DND-41 (cell line): ENCODE results near the gene VWA8.

ENCODE experiments used
- ATAC-seq: fragments of 200-7000 bp; cut with Tn5 transposase; 3 replicates; pipeline ENCODE4 v1.9.1; 2021; ENCODE audit warnings: low read depth; ENCODE audit not compliant: insufficient read depth
- DNase-seq: peaks from one replicate; pipeline ENCODE4 v3.0.0-alpha.2; 2020
- H2AFZ ChIP-seq: 2 replicates; pipeline ENCODE4 v1.6.0; 2012; ENCODE audit warnings: low read depth, low read length
- H3K27ac ChIP-seq: 2 replicates; pipeline ENCODE4 v1.5.1; 2012; ENCODE audit warnings: low read length, inconsistent platforms
- H3K27me3 ChIP-seq: fragments of 200-600 bp; sonication (generic); 2 replicates; pipeline ENCODE4 v1.6.0; 2012; ENCODE audit warnings: low read length, mild to moderate bottlenecking, inconsistent platforms; ENCODE audit not compliant: insufficient read depth, poor library complexity
- H3K36me3 ChIP-seq: 2 replicates; pipeline ENCODE4 v1.5.1; 2012; ENCODE audit warnings: low read length, inconsistent platforms; ENCODE audit not compliant: insufficient read depth
- H3K4me1 ChIP-seq: 2 replicates; pipeline ENCODE4 v1.5.1; 2012; ENCODE audit warnings: mild to moderate bottlenecking, low read length; ENCODE audit not compliant: insufficient read depth
- H3K4me2 ChIP-seq: 2 replicates; pipeline ENCODE4 v1.6.0; 2012; ENCODE audit warnings: mild to moderate bottlenecking, moderate library complexity, low read length, inconsistent platforms; ENCODE audit not compliant: insufficient read depth
- H3K4me3 ChIP-seq, 2 experiments: fragments of 200-600 bp in 1 of 2; shearing (Covaris generic) in 1 of 2; 2 replicates each; pipeline ENCODE4 v1.5.1; 2012 to 2016; ENCODE audit warnings: inconsistent platforms in 2 of 2, low read length in 2 of 2, mild to moderate bottlenecking in 2 of 2, low read depth in 1 of 2, moderate library complexity in 1 of 2
- H3K79me2 ChIP-seq: 2 replicates; pipeline ENCODE4 v1.6.0; 2012; ENCODE audit warnings: low read length, inconsistent platforms; ENCODE audit not compliant: insufficient read depth
- H3K9ac ChIP-seq: 2 replicates; pipeline ENCODE4 v1.6.0; 2012; ENCODE audit warnings: low read depth, mild to moderate bottlenecking, inconsistent platforms, low read length, moderate library complexity
- H3K9me3 ChIP-seq: 2 replicates; pipeline ENCODE4 v1.5.1; 2012; ENCODE audit warnings: low read length, moderate library complexity, mild to moderate bottlenecking, inconsistent platforms; ENCODE audit not compliant: insufficient read depth, severe bottlenecking
- H4K20me1 ChIP-seq: 2 replicates; pipeline ENCODE4 v1.6.0; 2012; ENCODE audit warnings: low read length; ENCODE audit not compliant: insufficient read depth
- EZH2 ChIP-seq: IDR thresholded peaks from 3 replicates; pipeline ENCODE4 v1.6.1; 2012; ENCODE audit warnings: borderline replicate concordance, low read depth, mild to moderate bottlenecking, moderate library complexity, low read length, inconsistent platforms; ENCODE audit not compliant: severe bottlenecking
- TF ChIP-seq, protein P1 (sequence below): IDR thresholded peaks from 2 replicates; pipeline ENCODE4 v1.5.1; 2012; ENCODE audit warnings: borderline replicate concordance, low read length, moderate library complexity, mild to moderate bottlenecking; ENCODE audit not compliant: poor library complexity, severe bottlenecking; ENCODE audit errors: extremely low read depth

The VWA8 gene

DNA sequence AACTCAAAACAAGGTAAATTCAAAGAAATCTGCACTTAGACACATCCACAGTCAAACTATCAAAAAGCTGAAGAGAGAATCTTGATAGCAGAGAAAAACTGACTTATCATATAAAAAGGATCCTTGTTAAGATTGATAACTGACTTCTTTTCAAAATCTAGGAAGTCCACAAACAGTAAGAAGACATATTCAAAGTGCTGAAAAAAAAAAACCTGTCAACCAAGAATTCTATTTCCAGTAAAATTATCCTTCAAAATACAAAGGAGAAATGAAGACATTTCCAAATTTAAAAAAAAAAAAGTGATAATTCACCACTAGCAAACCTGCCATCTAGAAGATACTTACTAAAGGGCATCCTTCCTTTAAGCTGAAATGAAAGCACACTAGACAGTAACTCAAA is 15.0 kb downstream of the VWA8 start:
- ATAC-seq = no peak
- Histone ChIP-seq H3K79me2 (peaks cover 21% of the 10 kb centered on the region; the same call in 1 of the 2 replicates), H3K9ac (no peak overlapping the region), H4K20me1 (peaks cover 4% of the 10 kb centered on the region; the same call in 1 of the 2 replicates), H3K36me3 (peaks cover 23% of the 10 kb centered on the region), H3K27ac (no peak overlapping the region), H3K4me2 (no peak overlapping the region), H3K4me1 (no peaks in the 10 kb centered on the region), H3K4me3 (no peak overlapping the region), H3K27me3 (no peaks in the 10 kb centered on the region), H3K9me3 (peaks cover 3% of the 10 kb centered on the region), H2AFZ (no peak overlapping the region)
- DNase-seq = no peak
- TF ChIP-seq, protein P1, sequence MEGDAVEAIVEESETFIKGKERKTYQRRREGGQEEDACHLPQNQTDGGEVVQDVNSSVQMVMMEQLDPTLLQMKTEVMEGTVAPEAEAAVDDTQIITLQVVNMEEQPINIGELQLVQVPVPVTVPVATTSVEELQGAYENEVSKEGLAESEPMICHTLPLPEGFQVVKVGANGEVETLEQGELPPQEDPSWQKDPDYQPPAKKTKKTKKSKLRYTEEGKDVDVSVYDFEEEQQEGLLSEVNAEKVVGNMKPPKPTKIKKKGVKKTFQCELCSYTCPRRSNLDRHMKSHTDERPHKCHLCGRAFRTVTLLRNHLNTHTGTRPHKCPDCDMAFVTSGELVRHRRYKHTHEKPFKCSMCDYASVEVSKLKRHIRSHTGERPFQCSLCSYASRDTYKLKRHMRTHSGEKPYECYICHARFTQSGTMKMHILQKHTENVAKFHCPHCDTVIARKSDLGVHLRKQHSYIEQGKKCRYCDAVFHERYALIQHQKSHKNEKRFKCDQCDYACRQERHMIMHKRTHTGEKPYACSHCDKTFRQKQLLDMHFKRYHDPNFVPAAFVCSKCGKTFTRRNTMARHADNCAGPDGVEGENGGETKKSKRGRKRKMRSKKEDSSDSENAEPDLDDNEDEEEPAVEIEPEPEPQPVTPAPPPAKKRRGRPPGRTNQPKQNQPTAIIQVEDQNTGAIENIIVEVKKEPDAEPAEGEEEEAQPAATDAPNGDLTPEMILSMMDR = no peak
- no peak for TF ChIP-seq EZH2

- Histone ChIP-seq H3K4me1 (no peaks in the 10 kb centered on the region), H3K36me3 (peaks cover 23% of the 10 kb centered on the region), H3K4me3 (no peak overlapping the region), H3K9ac (no peak overlapping the region), H4K20me1 (peaks cover 4% of the 10 kb centered on the region; the same call in 1 of the 2 replicates), H3K79me2 (peaks cover 22% of the 10 kb centered on the region; the same call in 1 of the 2 replicates), H3K27me3 (no peaks in the 10 kb centered on the region), H3K4me2 (no peak overlapping the region), H2AFZ (no peak overlapping the region), H3K27ac (no peak overlapping the region), H3K9me3 (peaks cover 3% of the 10 kb centered on the region)
- TF ChIP-seq EZH2 = no peak
- TF ChIP-seq, protein P1 = no peak
- DNase-seq (no peak), ATAC-seq (no peak)
Observed at GRCh38 chr13:41944635-41945397, 16.1 kb downstream of the VWA8 start.

- no peak for TF ChIP-seq EZH2
- no peak overlapping the region for H3K27ac ChIP-seq
- peaks cover 23% of the 10 kb centered on the region for H3K36me3 ChIP-seq
- no peaks in the 10 kb centered on the region for H3K4me1 ChIP-seq
- H3K9me3 ChIP-seq = peaks cover 3% of the 10 kb centered on the region
- no peak overlapping the region for H3K9ac ChIP-seq
- no peaks in the 10 kb centered on the region for H3K27me3 ChIP-seq
- peaks cover 4% of the 10 kb centered on the region; the same call in 1 of the 2 replicates for H4K20me1 ChIP-seq
- H3K4me3 ChIP-seq = no peak overlapping the region
- H3K79me2 ChIP-seq = peaks cover 22% of the 10 kb centered on the region; the same call in 1 of the 2 replicates
- ATAC-seq (no peak), DNase-seq (no peak)
- no peak overlapping the region for H3K4me2 ChIP-seq
- H2AFZ ChIP-seq = no peak overlapping the region
Observed at GRCh38 chr13:41944229-41944628, 16.7 kb downstream of the VWA8 start.

DNA sequence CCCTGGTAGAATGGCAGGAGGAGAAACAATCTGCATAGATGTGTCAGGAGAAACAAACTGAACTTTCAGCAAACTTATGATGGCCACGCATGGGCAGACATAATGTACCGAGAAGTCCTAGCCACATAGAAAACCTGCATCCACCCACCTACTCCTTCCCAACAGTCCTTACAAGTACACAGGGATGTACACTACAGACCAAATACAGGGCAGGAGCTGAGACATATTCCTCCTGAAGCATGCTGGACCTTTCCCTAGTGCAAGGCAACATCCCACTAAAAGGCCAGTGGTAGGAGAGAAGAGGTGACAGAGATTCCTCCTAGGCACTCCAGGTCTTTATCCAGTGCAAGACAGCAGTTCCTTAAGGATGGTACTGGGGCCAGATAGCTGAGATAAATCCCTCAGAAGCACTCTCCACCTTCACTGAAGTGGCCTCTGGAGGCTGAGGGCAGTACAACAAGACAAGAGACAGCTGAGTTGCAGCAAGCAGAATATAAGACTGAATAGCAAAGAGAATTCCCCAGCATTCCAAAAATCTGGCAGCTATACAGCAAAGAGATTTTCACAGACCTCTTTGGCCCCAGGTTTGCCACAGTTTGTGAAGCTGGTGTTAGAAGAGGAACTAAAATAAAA is 18.3 kb downstream of the VWA8 start:
- Histone ChIP-seq H2AFZ (no peak overlapping the region), H3K4me1 (no peaks in the 10 kb centered on the region), H3K36me3 (peaks cover 16% of the 10 kb centered on the region), H4K20me1 (peaks cover 4% of the 10 kb centered on the region; the same call in 1 of the 2 replicates), H3K79me2 (peaks cover 23% of the 10 kb centered on the region), H3K27me3 (no peaks in the 10 kb centered on the region), H3K4me3 (no peak overlapping the region), H3K4me2 (no peak overlapping the region), H3K9me3 (peaks cover 3% of the 10 kb centered on the region), H3K27ac (no peak overlapping the region), H3K9ac (no peak overlapping the region)
- ATAC-seq (no peak), DNase-seq (no peak)
- TF ChIP-seq, protein P1 = peak; percentile 25
- no peak for TF ChIP-seq EZH2
